BLaER1 (cell line): Measurements from ENCODE around the gene ARVCF.
A peak's percentile ranks its signal among the peaks of the same experiment; 100 is the strongest.

Source experiments
- H3K27ac ChIP-seq: shearing (Covaris generic); formaldehyde crosslinking; 2 replicates; pipeline ENCODE4 v1.8.1; 2022
- H3K27me3 ChIP-seq: shearing (Covaris generic); formaldehyde crosslinking; 2 replicates; pipeline ENCODE4 v1.8.1; 2022
- H3K36me3 ChIP-seq: shearing (Covaris generic); formaldehyde crosslinking; 2 replicates; pipeline ENCODE4 v1.8.1; 2022
- H3K4me1 ChIP-seq: shearing (Covaris generic); formaldehyde crosslinking; 2 replicates; pipeline ENCODE4 v1.8.1; 2022
- H3K4me2 ChIP-seq: shearing (Covaris generic); formaldehyde crosslinking; 2 replicates; pipeline ENCODE4 v1.8.1; 2022
- H3K4me3 ChIP-seq: shearing (Covaris generic); formaldehyde crosslinking; 2 replicates; pipeline ENCODE4 v1.8.1; 2022
- H3K9ac ChIP-seq: shearing (Covaris generic); formaldehyde crosslinking; 2 replicates; pipeline ENCODE4 v1.8.1; 2022
- H3K9me3 ChIP-seq: shearing (Covaris generic); formaldehyde crosslinking; 2 replicates; pipeline ENCODE4 v1.8.1; 2022
- H4K20me1 ChIP-seq: shearing (Covaris generic); formaldehyde crosslinking; 2 replicates; pipeline ENCODE4 v1.8.1; 2022
- Cebpa-rat ChIP-seq: shearing (Covaris generic); IDR thresholded peaks from 2 replicates; pipeline ENCODE4 v1.8.1; 2022

The ARVCF gene

GRCh38 chr22:20020533-20021195, 4.0 kb upstream of the ARVCF start, which contains the start of gene TANGO2:
Gene TANGO2 (plus strand): TSS chr22:20021110. CDS start chr22:20036799, 15,689 bp downstream.
- peak within 1 kb of the TSS; percentile 93 for H3K9ac ChIP-seq
- H3K4me2 ChIP-seq = peak within 1 kb of the TSS; percentile 100
- H3K4me3 ChIP-seq = peak within 1 kb of the TSS; percentile 95
- peaks cover 25% of the 10 kb centered on the region for H3K27me3 ChIP-seq
- no peaks in the 10 kb centered on the region for H3K9me3 ChIP-seq
- peaks cover 45% of the 10 kb centered on the region for H4K20me1 ChIP-seq
- peak within 1 kb of the TSS; percentile 90 for H3K27ac ChIP-seq
- H3K4me1 ChIP-seq = peaks cover 62% of the 10 kb centered on the region
- TF ChIP-seq Cebpa-rat = no peak
- 0 out of 2 replicates have a peak, but pooled peaks cover 5% of the 10 kb centered on the region for H3K36me3 ChIP-seq

DNA sequence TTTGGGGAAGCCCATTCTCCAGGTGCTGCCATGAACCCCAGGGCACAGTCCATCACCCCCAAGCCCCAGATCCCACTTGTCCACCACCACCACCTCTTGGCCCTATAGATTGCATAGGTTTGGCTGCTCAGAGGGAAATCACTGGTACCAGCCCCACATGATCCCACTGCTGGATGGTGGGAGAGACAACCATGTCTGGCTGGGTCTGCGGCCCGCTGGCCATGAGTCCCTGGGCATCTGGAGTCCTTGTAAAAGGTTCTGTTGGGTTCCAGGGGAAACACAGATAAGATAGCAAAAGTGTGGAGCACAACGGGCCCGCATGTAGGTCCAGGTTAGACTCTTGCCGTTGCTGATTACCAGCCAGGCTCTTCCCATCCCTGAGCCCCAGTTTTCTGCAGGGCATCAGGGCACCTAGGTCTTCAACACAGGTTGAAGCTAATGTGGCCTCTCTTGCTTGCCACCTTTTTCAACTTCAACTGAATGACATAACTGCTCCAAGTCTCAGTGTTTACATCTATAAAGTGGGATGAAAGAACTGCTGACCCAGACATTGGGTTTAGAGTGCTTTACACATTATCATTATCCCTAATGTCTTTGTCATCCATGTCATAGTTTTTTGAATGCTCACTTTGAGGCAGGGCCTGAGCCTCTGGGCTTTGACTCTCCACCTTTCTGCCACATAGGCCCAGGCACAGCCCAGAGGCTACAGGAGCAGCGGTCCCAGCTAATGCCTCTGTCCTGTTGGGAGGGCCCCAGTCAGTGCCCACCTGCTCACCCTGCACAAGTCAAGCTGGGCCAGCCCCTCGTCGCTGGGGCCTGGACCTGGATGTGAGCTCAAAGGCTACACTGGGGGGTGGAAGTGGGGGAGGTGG, 3.3 kb upstream of the ARVCF start:
- no peaks in the 10 kb centered on the region for H3K36me3 ChIP-seq
- peak overlapping the region; percentile 100 for H3K4me2 ChIP-seq
- peaks cover 60% of the 10 kb centered on the region for H3K4me1 ChIP-seq
- no peak overlapping the region for H3K9ac ChIP-seq
- no peak overlapping the region for H3K27ac ChIP-seq
- H3K27me3 ChIP-seq = peaks cover 33% of the 10 kb centered on the region
- H3K4me3 ChIP-seq = peak overlapping the region; percentile 95
- no peaks in the 10 kb centered on the region for H3K9me3 ChIP-seq
- no peak for TF ChIP-seq Cebpa-rat
- H4K20me1 ChIP-seq = peaks cover 44% of the 10 kb centered on the region

DNA sequence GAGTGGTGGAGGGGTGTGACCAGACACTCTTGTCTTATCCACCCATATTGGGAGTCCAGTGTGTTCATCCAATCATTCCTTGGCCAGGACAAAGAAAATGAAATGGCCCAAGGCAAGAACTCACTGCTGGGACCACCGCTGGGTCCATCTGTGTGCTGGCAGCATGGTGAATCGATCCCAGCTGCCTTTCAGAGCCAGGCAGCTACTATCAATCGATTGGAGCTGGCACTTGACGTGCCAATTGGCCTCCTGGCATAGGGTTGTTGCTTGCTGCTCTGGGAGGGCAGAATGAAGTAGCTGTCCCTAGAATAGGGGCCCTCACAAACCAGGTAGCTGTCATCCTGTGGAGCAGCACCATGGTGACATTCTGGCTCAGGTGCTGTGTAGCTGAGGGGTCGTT, 1.4 kb upstream of the ARVCF start:
- Histone ChIP-seq H3K27me3 (peaks cover 38% of the 10 kb centered on the region), H3K27ac (no peak overlapping the region), H3K36me3 (no peaks in the 10 kb centered on the region), H3K4me3 (no peak overlapping the region), H4K20me1 (peaks cover 29% of the 10 kb centered on the region), H3K4me1 (peaks cover 49% of the 10 kb centered on the region), H3K9me3 (no peaks in the 10 kb centered on the region), H3K4me2 (no peak overlapping the region), H3K9ac (no peak overlapping the region)
- TF ChIP-seq Cebpa-rat = no peak

GRCh38 chr22:20017622-20017958, 967 bp upstream of the ARVCF start:
- Histone ChIP-seq H3K9me3 (no peaks in the 10 kb centered on the region), H3K4me1 (peaks cover 49% of the 10 kb centered on the region), H3K4me3 (0 out of 2 replicates have a peak overlapping the region, but pooled peaks have one; percentile 89), H3K27me3 (peaks cover 38% of the 10 kb centered on the region), H3K9ac (0 out of 2 replicates have a peak overlapping the region, but pooled peaks have one; percentile 79), H4K20me1 (peaks cover 25% of the 10 kb centered on the region), H3K27ac (no peak overlapping the region), H3K36me3 (no peaks in the 10 kb centered on the region), H3K4me2 (peak overlapping the region; percentile 87)
- TF ChIP-seq Cebpa-rat = no peak

DNA sequence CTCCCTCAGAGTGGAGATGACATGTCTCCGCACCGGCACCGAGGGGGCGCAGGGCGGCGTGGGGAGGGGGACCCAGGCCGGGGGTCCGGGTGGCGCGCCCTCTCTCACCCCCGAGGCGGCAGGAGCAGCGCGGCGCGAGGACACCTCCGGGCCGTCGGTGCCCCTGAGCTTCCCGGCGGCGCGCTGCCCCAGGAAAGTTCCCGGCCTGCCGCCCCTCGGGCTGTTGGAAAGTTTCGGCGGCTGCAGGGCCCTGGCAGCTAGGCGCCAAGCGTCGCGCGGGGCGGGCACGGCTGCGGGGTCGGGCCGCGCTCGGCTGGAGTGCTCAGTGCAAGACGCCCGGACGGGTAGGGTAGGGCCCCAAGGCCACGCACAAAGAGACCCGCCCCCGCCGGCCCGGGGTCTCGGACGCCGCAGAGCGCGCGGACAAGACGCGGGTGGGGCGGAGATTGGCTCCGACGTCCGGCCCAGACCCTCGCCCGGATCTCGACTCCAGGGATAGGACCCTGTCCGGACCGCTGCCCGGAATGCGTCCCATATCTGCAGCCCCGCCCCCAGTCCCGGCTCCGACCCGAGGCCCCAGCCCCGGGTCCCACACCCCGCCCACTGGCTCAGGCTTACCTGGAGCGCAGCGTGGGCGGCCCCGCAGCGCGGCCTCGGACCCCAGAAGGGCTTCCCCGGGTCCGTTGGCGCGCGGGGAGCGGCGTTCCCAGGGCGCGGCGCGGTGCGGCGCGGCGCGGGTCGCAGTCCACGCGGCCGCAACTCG, 471 bp downstream of the ARVCF start:
- H3K27ac ChIP-seq = peak overlapping the region; percentile 60; the same call in 1 of the 2 replicates
- H3K9ac ChIP-seq = peak overlapping the region; percentile 79
- no peaks in the 10 kb centered on the region for H3K9me3 ChIP-seq

DNA sequence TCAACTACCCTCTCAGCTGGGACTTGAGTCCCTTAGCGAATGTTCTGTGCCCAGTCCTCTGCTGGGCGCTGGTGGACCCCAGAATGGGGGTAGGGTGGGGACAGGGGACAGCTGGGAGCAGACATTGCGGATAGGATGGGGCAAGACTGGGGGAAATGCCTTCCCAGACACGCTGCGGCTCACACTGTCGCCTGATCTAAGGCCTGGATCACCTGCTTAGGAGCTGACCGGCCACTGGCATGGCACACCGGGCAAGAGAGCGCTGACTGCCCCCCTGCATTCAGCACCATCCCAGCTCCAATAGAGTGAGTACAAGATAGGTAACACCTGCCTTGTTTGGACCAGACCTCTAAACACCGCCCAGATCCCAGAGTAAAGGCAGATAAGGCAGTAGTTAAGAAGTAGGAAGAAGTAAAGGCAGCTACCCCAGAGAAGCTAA, 1.4 kb downstream of the ARVCF start:
- no peaks in the 10 kb centered on the region for H3K9me3 ChIP-seq
- H4K20me1 ChIP-seq = 0 out of 2 replicates have a peak, but pooled peaks cover 12% of the 10 kb centered on the region
- no peaks in the 10 kb centered on the region for H3K36me3 ChIP-seq
- no peak overlapping the region; the same call in 1 of the 2 replicates for H3K4me3 ChIP-seq
- no peak for TF ChIP-seq Cebpa-rat
- H3K27me3 ChIP-seq = peaks cover 38% of the 10 kb centered on the region
- H3K4me1 ChIP-seq = peaks cover 57% of the 10 kb centered on the region
- H3K9ac ChIP-seq = no peak overlapping the region
- H3K4me2 ChIP-seq = peak overlapping the region; percentile 87
- no peak overlapping the region for H3K27ac ChIP-seq

More for the DNA sequence above, 471 bp downstream of the ARVCF start:
- H3K4me2 ChIP-seq = peak overlapping the region; percentile 87
- no peak for TF ChIP-seq Cebpa-rat
- peaks cover 38% of the 10 kb centered on the region for H3K27me3 ChIP-seq
- H3K36me3 ChIP-seq = no peaks in the 10 kb centered on the region
- H3K4me1 ChIP-seq = peaks cover 52% of the 10 kb centered on the region
- H4K20me1 ChIP-seq = 0 out of 2 replicates have a peak, but pooled peaks cover 12% of the 10 kb centered on the region
- peak overlapping the region; percentile 89 for H3K4me3 ChIP-seq

- H3K4me3 ChIP-seq = no peak overlapping the region
- no peaks in the 10 kb centered on the region for H3K36me3 ChIP-seq
- H3K4me1 ChIP-seq = peaks cover 59% of the 10 kb centered on the region
- H3K9me3 ChIP-seq = no peaks in the 10 kb centered on the region
- H3K27me3 ChIP-seq = peaks cover 38% of the 10 kb centered on the region
- H3K9ac ChIP-seq = no peak overlapping the region
- H3K4me2 ChIP-seq = peak overlapping the region; percentile 87
- H4K20me1 ChIP-seq = 0 out of 2 replicates have a peak, but pooled peaks cover 12% of the 10 kb centered on the region
- no peak for TF ChIP-seq Cebpa-rat
- no peak overlapping the region for H3K27ac ChIP-seq
Observed at GRCh38 chr22:20014526-20015186, 2.0 kb downstream of the ARVCF start.

- Histone ChIP-seq H3K9me3 (no peaks in the 10 kb centered on the region), H3K27ac (no peak overlapping the region), H3K36me3 (no peaks in the 10 kb centered on the region), H3K27me3 (peaks cover 37% of the 10 kb centered on the region), H4K20me1 (0 out of 2 replicates have a peak, but pooled peaks cover 12% of the 10 kb centered on the region), H3K4me3 (no peak overlapping the region), H3K9ac (no peak overlapping the region), H3K4me1 (peaks cover 62% of the 10 kb centered on the region), H3K4me2 (peak overlapping the region; percentile 48)
- TF ChIP-seq Cebpa-rat = no peak
Observed at GRCh38 chr22:20013382-20013871, 3.2 kb downstream of the ARVCF start.
